IMR-90 (cell line): ENCODE data around the gene MRPS15. TPM values are rescaled to one million over a fixed set of nuclear protein-coding genes. Genes with fewer than 3 reads are reported as not detected.
A peak's percentile ranks its signal among the peaks of the same experiment; 100 is the strongest.

Experiments used
- ATAC-seq: fragments of 200-7000 bp; cut with Tn5 transposase; 2 replicates; pipeline ENCODE4 v1.9.1; 2020; ENCODE audit warnings: low read depth, mild to moderate bottlenecking, moderate library complexity
- BruUV-seq: library from RNA; stranded (reverse); fragments of 400-500 nt; replicated peaks from 2 replicates; lab custom pipeline; 2021; lab: Mats Ljungman, UMichigan
- CTCF ChIA-PET: fragments of 300-600 bp; formaldehyde crosslinking; extraction: SDS; loops from one replicate; lab custom pipeline; 2021; ENCODE audit warnings: antibody characterized with exemption; lab: Yijun Ruan, JAX
- POLR2A ChIA-PET: fragments of 300-600 bp; sonication (Branson Sonifier 250); formaldehyde crosslinking; loops from one replicate; lab custom pipeline; 2022; ENCODE audit warnings: antibody characterized with exemption; ENCODE audit not compliant: unreplicated experiment; lab: Charles Lee
- DNase-seq: peaks from one replicate; pipeline ENCODE4 v3.0.0; 2013
- H2AFZ ChIP-seq: replicated peaks from 2 replicates; pipeline ENCODE3; 2013; ENCODE audit warnings: low read length, mild to moderate bottlenecking; ENCODE audit not compliant: poor library complexity
- H2AK5ac ChIP-seq: 2 replicates; pipeline ENCODE4 v1.6.1; 2013; ENCODE audit warnings: low read depth, low read length, inconsistent platforms
- H2AK9ac ChIP-seq: replicated peaks from 2 replicates; pipeline ENCODE3; 2013; ENCODE audit warnings: mild to moderate bottlenecking, low read depth, low read length, moderate library complexity; ENCODE audit not compliant: poor library complexity
- H2BK120ac ChIP-seq: 2 replicates; pipeline ENCODE4 v1.6.1; 2013; ENCODE audit warnings: low read depth, low read length, inconsistent platforms
- H2BK15ac ChIP-seq: 3 replicates; pipeline ENCODE4 v1.6.1; 2013; ENCODE audit warnings: low read depth, low read length, inconsistent platforms
- H2BK20ac ChIP-seq: 2 replicates; pipeline ENCODE4 v1.6.1; 2013; ENCODE audit warnings: low read depth, mild to moderate bottlenecking, inconsistent platforms, low read length, moderate library complexity
- H2BK5ac ChIP-seq: 2 replicates; pipeline ENCODE4 v1.6.1; 2013; ENCODE audit warnings: mild to moderate bottlenecking, low read depth, low read length, inconsistent platforms; ENCODE audit not compliant: poor library complexity, severe bottlenecking
- H3K14ac ChIP-seq: replicated peaks from 2 replicates; pipeline ENCODE4 v1.6.1; 2013; ENCODE audit warnings: low read depth, low read length, inconsistent platforms
- H3K18ac ChIP-seq: 2 replicates; pipeline ENCODE4 v1.6.1; 2013; ENCODE audit warnings: low read depth, low read length, control low read depth
- H3K23ac ChIP-seq: 2 replicates; pipeline ENCODE4 v1.6.1; 2013; ENCODE audit warnings: low read depth, low read length, inconsistent platforms
- H3K27ac ChIP-seq: 2 replicates; pipeline ENCODE4 v1.5.1; 2013; ENCODE audit warnings: mild to moderate bottlenecking, control low read depth, low read length; ENCODE audit not compliant: insufficient read depth
- H3K27me3 ChIP-seq: 2 replicates; pipeline ENCODE4 v1.6.1; 2013; ENCODE audit warnings: low read length; ENCODE audit not compliant: control insufficient read depth, insufficient read depth
- H3K36me3 ChIP-seq: 2 replicates; pipeline ENCODE4 v1.6.1; 2013; ENCODE audit warnings: low read length, mixed read lengths; ENCODE audit not compliant: control insufficient read depth, insufficient read depth
- H3K4ac ChIP-seq: 2 replicates; pipeline ENCODE4 v1.6.1; 2013; ENCODE audit warnings: low read depth, low read length, inconsistent platforms
- H3K4me1 ChIP-seq: 2 replicates; pipeline ENCODE4 v1.6.1; 2013; ENCODE audit warnings: low read length, mixed read lengths; ENCODE audit not compliant: control insufficient read depth, insufficient read depth
- H3K4me2 ChIP-seq: 2 replicates; pipeline ENCODE4 v1.6.1; 2013; ENCODE audit warnings: low read depth, mild to moderate bottlenecking, control low read depth, low read length, moderate library complexity
- H3K4me3 ChIP-seq: 2 replicates; pipeline ENCODE4 v1.5.1; 2013; ENCODE audit warnings: low read depth, mild to moderate bottlenecking, control low read depth, low read length, moderate library complexity; ENCODE audit not compliant: insufficient read depth
- H3K56ac ChIP-seq: 2 replicates; pipeline ENCODE4 v1.6.1; 2013; ENCODE audit warnings: low read length, inconsistent platforms; ENCODE audit not compliant: insufficient read depth; ENCODE audit errors: extremely low read depth
- H3K79me1 ChIP-seq, 2 experiments: 2 replicates each; pipeline ENCODE4 v1.6.1; 2013; ENCODE audit warnings: low read length in 2 of 2, inconsistent platforms in 1 of 2, low read depth in 1 of 2
- H3K9ac ChIP-seq: 2 replicates; pipeline ENCODE4 v1.6.1; 2013; ENCODE audit warnings: low read depth, low read length, control low read depth
- H3K9me1 ChIP-seq: 2 replicates; pipeline ENCODE4 v1.6.1; 2013; ENCODE audit warnings: low read length, inconsistent platforms; ENCODE audit not compliant: insufficient read depth
- H3K9me3 ChIP-seq: 2 replicates; pipeline ENCODE4 v1.6.1; 2013; ENCODE audit warnings: low read length; ENCODE audit not compliant: control insufficient read depth, insufficient read depth
- H4K20me1 ChIP-seq: 2 replicates; pipeline ENCODE4 v1.6.1; 2013; ENCODE audit warnings: low read length, inconsistent platforms; ENCODE audit not compliant: insufficient read depth
- H4K5ac ChIP-seq: 2 replicates; pipeline ENCODE4 v1.6.1; 2013; ENCODE audit warnings: mild to moderate bottlenecking, low read depth, low read length, control low read depth
- H4K8ac ChIP-seq, 2 experiments: 2 replicates each; pipeline ENCODE4 v1.6.1; 2013; ENCODE audit warnings: low read depth in 2 of 2, low read length in 2 of 2, control low read depth in 1 of 2, inconsistent platforms in 1 of 2
- H4K91ac ChIP-seq: 2 replicates; pipeline ENCODE4 v1.6.1; 2013; ENCODE audit warnings: low read depth, low read length, inconsistent platforms; ENCODE audit not compliant: insufficient read depth
- BHLHE40 ChIP-seq: fragments of 150-350 bp; IDR thresholded peaks from 2 replicates; pipeline ENCODE4 v1.6.1; 2016; ENCODE audit warnings: mild to moderate bottlenecking, low read depth, low read length
- CEBPB ChIP-seq: IDR thresholded peaks from 2 replicates; pipeline ENCODE4 v1.6.1; 2012; ENCODE audit warnings: low read depth, low read length, improper control_type of control experiment
- FOS ChIP-seq: fragments of 150-350 bp; IDR thresholded peaks from 2 replicates; pipeline ENCODE4 v1.6.1; 2016; ENCODE audit warnings: low read depth, low read length
- MAZ ChIP-seq: IDR thresholded peaks from 2 replicates; pipeline ENCODE4 v1.6.1; 2012; ENCODE audit warnings: low read depth, mild to moderate bottlenecking, low read length, improper control_type of control experiment, moderate library complexity, borderline replicate concordance
- MXI1 ChIP-seq: IDR thresholded peaks from 2 replicates; pipeline ENCODE4 v1.6.1; 2012; ENCODE audit warnings: low read depth, mild to moderate bottlenecking, low read length, moderate library complexity, borderline replicate concordance
- POLR2A ChIP-seq: IDR thresholded peaks from 2 replicates; pipeline ENCODE4 v1.6.1; 2012; ENCODE audit warnings: mild to moderate bottlenecking, low read depth, low read length
- USF2 ChIP-seq: fragments of 150-350 bp; IDR thresholded peaks from 2 replicates; pipeline ENCODE4 v1.6.1; 2017; ENCODE audit warnings: mild to moderate bottlenecking, antibody characterized with exemption, low read length, low read depth
- WGBS, 2 experiments: methylation state at CpG; one replicate each; pipeline versions ENCODE4 v1.1.5 to v1.1.7; 2013; ENCODE audit warnings: missing lambda C conversion rate in 2 of 2; ENCODE audit not compliant: insufficient read length in 1 of 2; ENCODE audit errors: extremely low coverage in 2 of 2; 5-methylcytosine and 5-hydroxymethylcytosine counted together
- dilution Hi-C: fragments of 300-500 bp; cut with HindIII; formaldehyde crosslinking; loops from one replicate; pipeline ENCODE4 v1.14.3; 2018; ENCODE audit warnings: low sequenced_read_pairs; ENCODE audit not compliant: unreplicated experiment
- in situ Hi-C: fragments of 300-500 bp; cut with MboI; formaldehyde crosslinking; loops from 3 replicates; pipeline ENCODE4 v1.14.3; 2019; ENCODE audit warnings: low sequenced_read_pairs, inconsistent platforms, mixed read lengths
- intact Hi-C: fragments of 100-400 bp; cut with micrococcal nuclease; formaldehyde crosslinking; loops from 2 replicates; pipeline ENCODE4 v1.10.0; 2022
- polyA plus RNA-seq, 3 experiments: library from polyadenylated mRNA; depleted of rRNA; stranded (reverse); fragments of >200 nt; gene quantifications; 2 replicates each; pipeline ENCODE4 v1.2.3, GENCODE V29; 2012; ENCODE audit warnings: low replicate concordance in 1 of 3
- total RNA-seq: library from RNA; depleted of rRNA; stranded (reverse); fragments of >200 nt; gene quantifications from 2 replicates; pipeline ENCODE4 v1.2.3, GENCODE V29; 2012

The MRPS15 gene
- total and polyA plus RNA-seq, 2 of the 4 experiments (the other 2 are of a cell fraction): 46.1 to 77.9 TPM

GRCh38 chr1:36450270-36450918 lies 13.8 kb downstream of the MRPS15 start, which contains the start of gene OSCP1:
OSCP1 (minus strand) TSS chr1:36450451; CDS start chr1:36450369, 82 bp downstream.
- ATAC-seq (peak; percentile 99), DNase-seq (peak; percentile 95)
- intact Hi-C loops (no loop called here), dilution Hi-C loops (no loop called here), in situ Hi-C loops (loop anchor here (25.0 kb wide), 1 partner anchor 1562 kb away; the partner anchor contains the start of genes FHL3 and UTP11)
- peak within 1 kb of the TSS; percentile 83 for H3K14ac ChIP-seq
- H4K5ac ChIP-seq: peak within 1 kb of the TSS; percentile 94
- H3K36me3 ChIP-seq: peaks cover 6% of the 10 kb centered on the region
- peak within 1 kb of the TSS; percentile 83 for H3K56ac ChIP-seq
- peak within 1 kb of the TSS; percentile 18 for H4K91ac ChIP-seq
- H3K4me1 ChIP-seq: peaks cover 2% of the 10 kb centered on the region; the same call in 1 of the 2 replicates
- peak within 1 kb of the TSS; percentile 75 for H2BK5ac ChIP-seq
- peak within 1 kb of the TSS; percentile 69 for H3K23ac ChIP-seq
- no peaks in the 10 kb centered on the region for H3K9me1 ChIP-seq
- H3K27me3 ChIP-seq: no peaks in the 10 kb centered on the region
- H2BK20ac ChIP-seq: no peak within 1 kb of the TSS
- peaks cover 0 to 11% of the 10 kb centered on the region in 2 experiments; a peak in 2 of 4 replicates for H3K79me1 ChIP-seq
- no peaks in the 10 kb centered on the region for H3K9me3 ChIP-seq
- BruUV-seq: no TSS peak
- 0 out of 3 replicates have a peak within 1 kb of the TSS, but pooled peaks have one; percentile 27 for H2BK15ac ChIP-seq
- H3K9ac ChIP-seq: peak within 1 kb of the TSS; percentile 88
- H4K8ac ChIP-seq: peak within 1 kb of the TSS; percentile 92 to 99
- TF ChIP-seq POLR2A: peak; percentile 93
- no peak for TF ChIP-seq BHLHE40
- TF ChIP-seq MXI1: peak; percentile 81
- peak; percentile 85 for TF ChIP-seq CEBPB
- TF ChIP-seq FOS: peak; percentile 30; the same call in 1 of the 2 replicates
- peak; percentile 49; the same call in 1 of the 2 replicates for TF ChIP-seq MAZ
- no peak for TF ChIP-seq USF2
- 0% methylated on average over 23 of the region's 48 CpGs; no CpG with 5 or more reads in 1 of the 2 experiments for WGBS, 2 experiments
- peak within 1 kb of the TSS; percentile 72 for H3K4me3 ChIP-seq
- peak within 1 kb of the TSS; percentile 95 for H2AK9ac ChIP-seq
- CTCF ChIA-PET: interaction anchor here (0.9 to 2.0 kb wide), 2 partner anchors 10 to 31 kb away, joined by 3 to 4 read pairs; no protein-coding TSS in a partner anchor
- H4K20me1 ChIP-seq: no peaks in the 10 kb centered on the region
- H3K4me2 ChIP-seq: peak within 1 kb of the TSS; percentile 89
- peak within 1 kb of the TSS; percentile 6; the same call in 1 of the 2 replicates for H3K18ac ChIP-seq
- peak within 1 kb of the TSS; percentile 32 for H2AK5ac ChIP-seq
- H2BK120ac ChIP-seq: 0 out of 2 replicates have a peak within 1 kb of the TSS, but pooled peaks have one; percentile 8
- H3K4ac ChIP-seq: peak within 1 kb of the TSS; percentile 88
- H2AFZ ChIP-seq: peak within 1 kb of the TSS; percentile 100
- peak within 1 kb of the TSS; percentile 81 for H3K27ac ChIP-seq
- POLR2A ChIA-PET: no interaction called here
